AG09319 (cell line): ENCODE measurements around the gene GRWD1.

ENCODE experiments used
- DNase-seq: peaks from one replicate; pipeline ENCODE4 v3.0.0-alpha.2; 2010; ENCODE audit warnings: low read depth; ENCODE audit errors: extremely low read depth
- CTCF ChIP-seq: IDR thresholded peaks from 2 replicates; pipeline ENCODE4 v1.5.1; 2011; ENCODE audit warnings: low read depth, mild to moderate bottlenecking, inconsistent platforms, low read length, moderate library complexity

The GRWD1 gene

GRCh38 chr19:48415806-48416221, 30.0 kb upstream of the GRWD1 start:
- DNase-seq, result no peak
- no peak for TF ChIP-seq CTCF

- TF ChIP-seq CTCF, result no peak
- no peak for DNase-seq
These were observed 28.4 kb upstream of the GRWD1 start for GRCh38 chr19:48417421-48417820.

GRCh38 chr19:48418317-48419064, 27.3 kb upstream of the GRWD1 start:
- no peak for DNase-seq
- no peak for TF ChIP-seq CTCF

- DNase-seq, result no peak
- no peak for TF ChIP-seq CTCF
These were observed 26.4 kb upstream of the GRWD1 start for GRCh38 chr19:48419158-48419920.

GRCh38 chr19:48421548-48421947, 24.2 kb upstream of the GRWD1 start:
- no peak for TF ChIP-seq CTCF
- no peak for DNase-seq

GRCh38 chr19:48424694-48425219, 21.0 kb upstream of the GRWD1 start:
- DNase-seq, result no peak
- TF ChIP-seq CTCF, result no peak

GRCh38 chr19:48428670-48429069, 17.1 kb upstream of the GRWD1 start:
- no peak for DNase-seq
- no peak for TF ChIP-seq CTCF
